ENCODE measurements around the gene EID1.
"Not testable (repeated sequence)": the region's sequence is repeated elsewhere in the genome, so short reads cannot be mapped to it uniquely, and the experiment has no call there.

The EID1 gene, protein sequence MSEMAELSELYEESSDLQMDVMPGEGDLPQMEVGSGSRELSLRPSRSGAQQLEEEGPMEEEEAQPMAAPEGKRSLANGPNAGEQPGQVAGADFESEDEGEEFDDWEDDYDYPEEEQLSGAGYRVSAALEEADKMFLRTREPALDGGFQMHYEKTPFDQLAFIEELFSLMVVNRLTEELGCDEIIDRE
- total RNA-seq, result 103 to 164 reads per million in 2 donors

DNA sequence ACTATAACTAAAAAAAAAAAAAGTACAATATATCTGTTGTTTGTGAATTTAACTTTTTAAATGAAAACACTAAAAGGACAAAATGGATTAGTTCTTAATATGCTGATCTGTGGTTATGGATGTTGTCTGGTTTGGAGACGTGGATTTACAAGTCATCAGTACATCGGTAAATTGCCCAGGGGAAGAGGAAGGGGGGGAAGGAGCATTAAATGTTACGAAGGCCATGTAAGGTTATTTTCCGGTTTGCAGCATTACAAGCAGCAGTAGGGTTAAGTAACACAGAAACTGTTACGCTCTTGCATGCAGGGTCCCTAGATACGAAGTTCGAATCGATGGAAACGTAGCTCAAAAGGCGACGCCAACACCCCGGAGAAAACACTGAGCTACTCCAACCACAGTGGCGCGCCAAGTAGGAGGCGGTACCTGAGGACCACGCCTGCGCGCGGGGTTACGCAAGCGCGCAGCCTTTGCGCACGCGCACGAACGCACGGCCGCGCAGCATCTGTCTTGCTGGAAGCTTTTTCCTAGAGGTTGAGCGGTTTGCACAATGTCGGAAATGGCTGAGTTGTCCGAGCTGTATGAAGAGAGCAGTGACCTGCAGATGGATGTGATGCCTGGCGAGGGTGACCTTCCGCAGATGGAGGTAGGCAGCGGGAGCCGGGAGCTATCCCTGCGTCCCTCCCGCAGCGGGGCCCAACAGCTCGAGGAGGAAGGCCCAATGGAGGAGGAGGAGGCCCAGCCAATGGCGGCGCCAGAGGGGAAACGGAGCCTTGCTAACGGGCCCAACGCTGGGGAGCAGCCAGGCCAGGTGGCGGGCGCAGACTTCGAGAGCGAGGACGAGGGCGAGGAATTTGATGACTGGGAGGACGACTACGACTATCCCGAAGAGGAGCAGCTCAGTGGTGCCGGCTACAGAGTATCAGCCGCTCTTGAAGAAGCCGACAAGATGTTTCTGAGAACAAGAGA lies at the start of gene EID1:
EID1 (plus strand) TSS at position 505 of the 966 bp plus-strand sequence; CDS start at position 548, 43 bp downstream.
- peak; percentile 80 to 98 (median 89) for DNase-seq

DNA sequence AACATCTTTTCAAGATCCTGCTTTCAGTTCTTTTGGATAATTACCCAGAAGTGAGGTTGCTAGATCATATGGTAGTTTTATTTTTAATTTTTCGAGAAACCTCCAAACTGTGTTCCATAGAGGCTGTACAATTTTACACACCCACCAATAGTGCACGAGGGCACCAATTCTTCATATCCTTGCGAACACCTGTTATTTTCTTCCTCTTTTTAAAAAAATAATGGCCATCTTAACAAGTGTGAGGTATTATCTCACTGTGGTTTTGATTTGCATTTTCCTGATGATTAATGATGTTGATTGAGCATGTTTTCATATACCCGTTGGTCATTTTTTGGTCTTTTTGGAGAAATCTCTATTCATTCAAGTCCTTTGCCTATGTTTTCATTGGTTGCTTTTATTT lies 49.5 kb upstream of the EID1 start:
- no peak for DNase-seq

DNA sequence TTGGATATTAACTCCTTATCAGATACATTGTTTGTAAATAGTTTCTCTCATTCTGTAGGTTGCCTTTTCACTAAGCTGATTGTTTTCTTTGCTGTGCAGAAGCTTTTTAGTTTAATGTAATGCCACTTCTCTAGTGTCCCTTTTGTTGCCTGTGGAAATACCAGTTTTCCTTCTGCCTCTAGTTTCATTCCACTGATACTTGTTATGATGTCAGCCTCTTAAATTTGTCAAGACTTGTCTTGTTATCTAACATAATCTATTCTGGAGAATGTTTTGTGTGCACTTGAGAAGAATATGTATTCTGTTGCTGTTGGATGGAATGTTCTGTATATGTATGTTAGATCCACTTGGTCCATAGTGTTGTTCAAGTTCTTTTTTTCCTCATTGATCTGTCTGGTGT lies 49.0 kb upstream of the EID1 start:
- DNase-seq, result no peak

DNA sequence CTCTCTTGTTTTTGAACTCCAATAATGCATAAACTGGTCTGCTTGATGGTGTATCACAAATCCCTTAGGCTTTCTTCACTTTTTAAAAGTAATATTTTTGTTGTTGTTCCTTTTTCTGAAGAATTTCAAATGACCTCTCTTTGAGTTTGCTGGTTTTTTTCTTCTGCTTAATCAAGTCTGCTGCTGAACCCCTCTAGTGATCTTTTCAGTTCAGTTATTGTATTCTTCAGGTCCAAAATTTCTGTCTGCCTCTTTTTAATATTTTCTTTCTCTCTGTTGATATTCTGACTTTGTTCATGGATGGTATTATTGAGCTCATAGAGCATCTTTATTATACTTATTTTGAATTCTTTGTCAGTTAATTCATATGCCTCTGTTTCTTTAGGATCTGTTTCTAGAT lies 45.3 kb upstream of the EID1 start:
- DNase-seq, result no peak

DNA sequence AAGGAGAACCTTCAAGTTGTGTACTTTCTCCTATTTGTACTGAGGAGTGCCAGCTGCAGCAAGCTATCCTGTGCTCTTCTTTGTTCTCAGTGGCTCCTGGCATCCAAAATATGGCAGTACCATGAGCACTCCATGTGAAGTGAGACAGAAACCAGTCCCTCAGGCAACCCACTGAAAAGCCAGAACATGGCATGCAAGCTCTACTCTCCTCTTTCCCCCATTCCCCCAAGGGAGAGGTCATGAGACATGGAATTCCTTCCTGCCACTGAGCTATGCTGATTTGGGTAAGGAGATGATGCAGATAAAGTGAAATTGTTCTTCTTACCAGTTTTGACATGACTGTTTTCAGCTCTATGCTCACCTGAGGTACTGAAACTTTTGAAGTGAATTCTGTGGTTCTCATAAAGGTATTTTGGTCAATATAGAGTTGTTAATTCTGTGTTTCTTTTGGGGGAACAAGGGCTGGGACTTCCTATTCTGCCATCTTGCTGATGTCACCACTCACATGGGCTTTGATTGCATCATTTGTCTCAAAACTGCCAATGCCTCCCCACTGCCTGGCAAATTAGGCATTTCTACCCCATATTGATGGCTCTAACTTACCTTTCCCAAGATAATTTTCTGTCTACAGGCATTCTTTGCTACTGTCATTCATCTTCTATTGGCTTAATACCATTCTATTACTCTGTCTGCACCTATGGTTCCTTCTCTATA lies 44.3 kb upstream of the EID1 start:
- DNase-seq, result no peak

DNA sequence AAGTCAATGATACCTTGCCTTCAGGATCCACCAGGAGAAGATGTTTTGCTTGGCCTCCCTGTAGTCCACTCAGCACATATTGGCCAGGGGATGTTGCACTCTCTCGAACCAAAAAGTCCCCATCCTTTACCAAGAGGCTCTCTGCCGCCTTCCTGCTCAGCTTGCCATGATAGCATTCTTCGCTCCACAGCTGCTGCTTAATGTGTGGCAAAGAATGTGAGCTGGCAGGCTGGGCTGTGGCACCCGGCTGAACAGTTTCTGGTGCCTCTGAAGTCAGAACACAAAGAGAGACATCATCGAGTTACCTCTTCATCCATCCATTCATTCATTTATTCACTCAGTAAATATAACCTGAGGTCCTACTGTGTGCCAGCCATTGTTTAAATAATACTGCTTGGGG lies 43.2 kb upstream of the EID1 start:
- no peak for DNase-seq

DNA sequence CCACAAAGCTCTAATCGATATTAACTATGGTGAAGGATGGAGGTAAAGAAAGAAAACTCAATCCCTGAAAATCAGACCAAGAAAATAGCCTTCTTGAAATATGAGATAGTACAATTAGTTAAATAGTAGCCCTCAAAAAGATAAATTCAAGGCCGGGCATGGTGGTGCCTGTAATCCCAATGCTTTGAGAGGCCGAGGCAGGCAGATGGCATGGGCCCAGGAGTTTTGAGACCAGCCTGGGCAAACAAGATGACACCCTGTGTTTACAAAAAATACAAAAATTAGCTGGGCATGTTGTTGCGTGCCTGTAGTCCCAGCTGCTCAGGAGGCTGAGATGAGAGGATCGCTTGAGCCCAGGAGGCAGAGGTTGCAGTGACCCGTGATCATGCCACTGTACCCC lies 35.4 kb upstream of the EID1 start:
- no peak for DNase-seq

DNA sequence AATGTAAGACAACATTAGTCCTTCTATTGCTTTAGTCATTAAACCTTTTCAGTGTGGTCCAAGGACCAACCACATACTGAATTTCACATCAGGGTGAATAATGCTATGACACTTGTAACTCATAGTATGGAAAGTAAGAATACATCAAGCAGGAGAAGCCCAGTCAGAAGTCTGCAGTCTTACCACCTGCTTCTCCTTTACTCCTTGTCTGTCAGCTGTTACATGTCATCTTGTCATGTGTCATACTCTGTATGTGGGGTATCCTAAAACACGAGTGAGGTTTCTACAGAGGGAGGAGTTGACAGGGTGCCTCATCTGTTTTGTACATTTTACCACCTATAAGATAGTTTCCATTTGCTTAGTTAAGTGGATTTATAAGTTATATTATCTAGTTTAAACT lies 32.8 kb upstream of the EID1 start:
- DNase-seq, result no peak

DNA sequence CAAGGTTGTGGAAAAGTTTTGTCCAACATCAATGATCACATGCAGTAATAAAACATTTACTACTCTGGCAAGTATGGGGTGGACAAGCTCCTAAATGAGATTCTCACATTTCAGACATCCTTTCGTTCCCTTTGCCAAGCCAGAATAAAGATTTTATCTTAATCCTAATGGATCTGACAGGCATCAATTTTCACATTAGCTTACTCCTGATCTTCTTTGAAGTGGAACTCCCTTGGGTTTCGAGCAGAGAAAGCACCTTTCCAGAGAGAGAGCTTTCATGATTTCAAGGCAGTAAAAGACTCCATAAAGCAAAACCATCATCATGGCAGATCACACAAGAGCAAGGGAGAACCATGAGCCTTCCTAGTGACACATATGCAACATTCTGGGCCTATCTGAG lies 27.3 kb upstream of the EID1 start:
- DNase-seq, result no peak

DNA sequence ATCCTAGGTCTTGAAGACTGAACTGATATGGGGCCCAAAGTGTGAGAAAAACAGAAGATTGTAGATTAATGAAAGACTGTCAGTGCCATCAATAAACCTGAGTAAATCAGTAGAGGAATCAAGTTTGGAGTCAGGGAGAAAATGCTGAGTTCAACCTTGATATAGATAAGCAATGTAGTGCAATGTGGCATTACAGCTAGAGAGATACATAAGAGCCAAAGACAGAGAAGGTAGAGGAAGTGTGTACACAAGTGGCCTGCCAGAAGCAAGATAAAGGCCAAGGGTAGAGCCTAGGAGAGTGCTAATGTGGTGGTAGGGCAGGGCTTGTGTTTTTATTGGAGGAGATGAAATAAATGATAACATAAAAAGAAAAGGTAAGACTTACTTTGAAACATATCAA lies 26.0 kb upstream of the EID1 start:
- DNase-seq, result no peak

DNA sequence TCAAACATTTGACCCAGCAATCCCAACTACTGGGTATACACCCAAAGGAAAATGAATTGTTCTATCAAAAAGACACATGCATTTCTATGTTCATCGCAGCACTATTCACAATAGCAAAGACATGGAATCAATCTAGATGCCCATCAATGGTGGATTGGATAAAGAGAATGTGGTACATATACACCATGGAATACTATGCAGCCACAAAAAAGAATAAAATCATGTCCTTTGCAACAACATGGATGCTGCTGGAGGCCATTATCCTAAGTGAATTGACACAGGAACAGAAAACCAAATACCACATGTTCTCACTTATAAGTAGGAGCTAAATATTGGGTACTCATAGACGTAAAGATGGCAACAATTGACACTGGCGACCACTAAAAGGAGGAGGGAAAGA lies 23.5 kb upstream of the EID1 start:
- DNase-seq, result not testable (repeated sequence)

DNA sequence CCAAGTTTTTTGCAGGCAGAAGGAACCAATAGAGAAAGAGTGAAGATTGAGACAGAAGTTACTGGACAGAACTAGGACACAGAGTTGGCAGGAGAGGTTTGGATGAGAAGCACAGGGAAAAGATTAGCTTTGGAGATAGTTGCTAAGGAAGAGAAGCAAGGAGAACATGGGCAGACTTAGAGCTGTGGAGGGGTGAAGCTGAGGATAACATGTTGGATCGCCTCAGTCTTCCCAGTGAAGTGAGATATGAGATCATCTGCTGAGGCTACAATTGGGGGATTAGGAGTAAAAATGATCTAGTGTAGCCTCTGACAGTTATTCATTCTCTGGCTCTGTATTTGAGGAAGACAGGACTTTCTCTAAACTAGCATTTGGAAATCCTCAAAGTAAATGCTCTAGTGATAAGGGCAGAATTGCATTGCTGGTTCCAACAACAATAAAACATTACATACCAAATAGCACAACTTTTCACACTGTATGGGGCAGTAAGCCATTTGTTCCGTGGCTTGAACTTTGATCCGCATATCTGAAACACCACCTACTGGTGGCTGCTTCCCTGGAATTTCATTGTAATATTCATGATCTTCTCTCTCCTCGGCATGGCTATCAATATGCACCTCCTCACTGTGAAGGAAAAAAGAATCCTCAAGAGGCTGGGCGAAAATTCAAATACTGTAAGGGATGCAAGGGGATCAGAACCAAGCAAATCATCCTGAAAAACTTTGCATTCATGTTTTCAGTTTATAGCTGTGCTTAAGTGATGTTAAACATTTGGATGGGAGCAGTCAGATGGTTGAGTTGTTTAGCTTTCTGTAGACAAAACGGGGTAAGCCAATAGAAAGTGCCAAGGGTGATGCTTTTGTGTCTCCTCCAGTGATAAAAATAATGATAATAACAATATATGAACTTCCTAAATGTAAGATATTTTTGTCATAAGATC lies 22.2 kb upstream of the EID1 start:
- DNase-seq, result no peak

DNA sequence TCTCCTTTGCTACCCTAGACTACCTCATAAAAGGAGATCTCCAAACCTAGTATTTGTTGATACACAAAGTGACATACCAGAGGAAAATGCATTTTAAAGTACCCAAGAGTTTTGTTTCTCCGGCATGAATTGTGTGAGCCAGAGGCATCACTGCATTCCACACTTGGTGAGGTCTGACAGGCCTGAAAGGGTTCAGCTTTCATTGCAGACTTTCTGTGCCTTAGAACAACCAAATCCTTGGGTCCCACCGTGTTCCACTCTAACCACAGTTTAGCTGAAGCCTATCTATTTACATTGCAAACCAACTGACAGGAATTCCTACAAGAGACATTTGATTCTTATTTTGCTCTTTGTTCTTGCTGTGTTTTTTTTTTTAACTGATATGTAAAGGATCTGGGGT lies 21.0 kb upstream of the EID1 start:
- DNase-seq, result no peak

DNA sequence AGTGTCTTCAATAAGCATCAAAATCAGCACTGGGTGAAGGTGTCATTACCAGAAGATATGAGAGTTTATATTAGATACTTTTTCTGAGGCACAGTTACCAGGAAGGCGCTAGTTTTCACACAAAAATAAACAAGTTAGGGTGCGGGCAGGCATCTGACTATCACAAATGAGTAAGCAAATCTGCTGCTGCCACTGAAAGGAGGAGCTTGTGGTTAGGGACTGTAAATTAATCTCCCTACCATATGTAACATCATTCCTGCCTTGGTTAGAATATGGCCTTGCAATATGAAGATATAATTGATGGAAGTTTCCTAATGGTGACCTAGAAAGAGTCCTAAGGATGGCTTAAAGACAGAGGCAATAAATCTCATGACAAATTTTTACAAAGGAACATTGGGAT lies 19.5 kb upstream of the EID1 start:
- DNase-seq, result peak in 1 of 5 experiments; percentile 82

DNA sequence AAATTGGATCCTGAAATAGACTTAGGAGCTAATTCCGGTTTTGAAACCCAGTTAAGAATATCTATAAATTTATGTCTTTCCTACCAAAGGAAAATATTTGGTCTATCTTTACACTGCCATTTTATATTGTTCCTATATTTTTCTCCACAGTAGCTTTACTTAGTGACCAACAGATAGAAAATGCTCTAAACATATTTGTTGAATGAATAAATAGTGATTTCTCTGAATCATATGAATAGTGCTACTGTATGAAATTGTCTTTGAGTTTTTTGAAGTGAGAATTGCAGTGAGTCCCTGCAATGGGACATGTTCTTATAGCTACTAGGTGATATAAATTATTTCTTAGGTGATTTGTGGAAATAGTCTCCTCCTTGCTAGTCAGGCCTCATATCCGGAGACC lies 18.5 kb upstream of the EID1 start:
- no peak for DNase-seq

DNA sequence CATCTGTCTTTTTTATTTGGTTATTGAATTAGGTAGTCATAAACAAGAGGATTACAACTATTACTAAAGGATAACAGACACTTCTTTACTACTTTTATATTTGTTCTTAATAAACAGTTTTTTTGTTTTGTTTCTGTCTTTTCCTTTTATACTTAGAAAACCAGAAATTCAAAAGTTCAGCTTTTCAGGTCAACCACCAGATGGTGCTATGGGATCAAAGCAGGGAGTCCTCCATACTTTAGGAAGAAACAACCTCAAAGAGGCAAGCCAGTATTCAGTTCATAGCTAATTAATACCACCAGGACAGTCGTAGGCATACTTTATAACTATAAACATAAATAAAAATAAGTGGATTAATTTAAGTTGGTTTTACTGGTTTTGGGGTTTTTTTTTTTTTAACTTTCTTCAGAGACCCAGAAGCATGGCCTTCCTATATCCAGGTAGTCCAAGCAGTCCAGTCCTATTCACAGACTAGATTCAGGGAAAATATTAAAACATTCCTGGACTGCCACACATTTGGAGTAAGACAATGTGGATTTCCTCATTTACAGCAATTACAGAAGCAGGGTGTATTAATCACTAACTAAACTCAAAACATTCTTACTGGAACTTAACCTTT lies 16.0 kb upstream of the EID1 start:
- DNase-seq, result peak in 3 of 5 experiments; percentile 14 to 80 (median 45)

DNA sequence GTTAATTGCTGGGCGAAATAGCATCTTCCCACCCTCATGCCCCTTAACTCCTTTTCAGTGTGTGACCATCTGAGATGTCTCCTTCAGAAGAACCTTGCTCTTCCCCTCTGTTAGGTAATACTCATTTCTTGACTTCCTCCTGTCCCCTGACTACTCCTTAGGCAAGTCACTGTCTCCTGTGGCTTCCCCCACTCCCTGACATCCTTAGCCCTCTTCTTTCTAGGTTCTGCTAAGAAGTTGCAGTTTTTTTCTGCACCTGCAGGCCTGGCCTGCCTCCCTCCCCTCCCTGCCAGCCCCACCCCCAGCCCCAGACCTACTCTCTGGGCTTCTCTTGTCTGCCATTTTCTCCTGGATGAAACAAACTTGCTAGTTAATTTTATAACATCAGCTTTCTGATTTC lies 15.2 kb upstream of the EID1 start:
- DNase-seq, result peak in 1 of 5 experiments; percentile 42

DNA sequence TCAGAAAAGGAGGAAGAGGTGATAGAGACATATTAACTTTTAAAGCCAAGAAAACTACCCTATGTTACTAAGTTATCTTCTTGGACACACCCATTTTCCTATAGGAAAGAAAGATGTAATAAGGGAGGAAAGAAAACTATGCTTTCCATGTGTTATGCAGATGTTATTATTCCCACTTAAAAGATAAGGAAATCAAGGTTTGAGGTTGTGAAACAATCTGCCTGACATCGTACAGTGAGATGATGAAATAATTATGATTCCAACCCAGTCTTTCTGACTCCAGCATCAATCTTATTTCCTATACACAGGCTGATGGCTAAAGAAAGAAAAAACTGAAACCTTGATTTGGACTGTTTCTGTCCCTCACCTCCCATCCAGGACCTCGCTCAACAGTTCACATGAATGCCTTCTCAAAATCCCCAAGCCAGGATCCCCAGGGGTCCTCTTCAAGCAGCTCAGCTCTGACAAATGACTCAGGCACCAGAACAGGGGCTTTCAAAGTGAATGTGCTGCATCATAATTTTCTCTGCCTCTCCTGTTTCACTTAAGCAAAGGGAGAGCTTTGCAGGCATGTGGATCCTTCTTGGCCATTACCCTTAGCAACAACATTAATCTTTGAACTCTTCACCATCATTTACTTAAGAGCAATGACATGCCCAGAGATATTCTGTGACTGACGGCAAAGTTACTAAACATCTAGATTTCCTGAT lies 12.4 kb upstream of the EID1 start:
- DNase-seq, result no peak

DNA sequence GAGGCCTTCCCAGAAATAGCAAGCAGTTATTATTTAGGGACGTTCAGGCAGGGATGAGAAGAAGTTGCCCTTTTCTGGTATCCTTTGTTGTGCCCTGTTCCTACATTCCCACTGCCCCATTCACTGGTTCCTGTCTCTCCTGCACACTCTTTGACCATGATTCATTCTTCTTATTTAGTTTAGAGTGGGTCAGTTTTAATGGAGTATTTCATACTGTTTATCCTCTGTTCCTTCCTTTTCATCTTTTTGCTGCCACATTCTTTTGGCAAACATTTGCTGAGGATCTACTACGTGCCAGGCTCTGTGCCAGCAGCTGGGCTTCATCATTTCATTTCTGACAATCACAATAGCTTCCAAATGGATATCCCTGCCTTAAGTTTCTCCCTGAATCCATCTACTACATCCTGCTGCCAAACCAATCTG lies 11.8 kb upstream of the EID1 start:
- no peak for DNase-seq

DNA sequence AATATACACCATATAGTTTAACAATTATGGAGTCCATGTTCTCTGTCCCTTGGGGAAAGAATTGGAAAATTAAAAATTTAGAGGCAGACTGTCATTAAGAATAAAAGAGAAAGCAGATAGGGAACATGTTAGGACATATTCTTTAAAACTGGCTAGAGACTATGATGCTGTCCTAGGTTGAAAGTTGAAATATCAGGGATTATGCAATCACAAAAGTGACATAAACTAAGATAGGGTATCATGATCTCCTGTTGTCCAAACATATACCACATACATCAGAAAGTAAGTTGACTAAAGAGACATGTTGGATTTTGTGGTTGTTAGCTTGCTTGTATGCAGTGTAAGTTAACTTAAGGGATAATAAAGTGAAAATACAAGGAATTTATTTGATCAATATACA lies 9.9 kb upstream of the EID1 start:
- no peak for DNase-seq

DNA sequence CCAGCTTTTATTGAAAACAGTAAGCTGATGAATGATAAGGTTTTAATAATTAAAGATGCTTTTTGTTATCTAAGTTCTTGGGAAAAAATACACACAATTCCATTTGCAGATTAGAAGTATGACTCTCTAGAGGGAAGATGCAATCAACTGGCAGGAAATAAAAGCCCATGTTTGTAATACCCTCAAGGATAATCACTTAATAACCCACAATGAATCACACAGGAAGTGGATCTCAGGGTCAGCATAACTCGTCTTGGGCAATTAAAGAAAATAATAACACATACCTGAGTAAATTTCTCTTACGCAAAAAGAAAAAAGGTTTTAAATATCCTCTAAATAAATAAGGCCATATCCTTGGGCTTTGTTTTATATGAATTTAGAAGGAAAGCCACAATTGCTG lies 9.4 kb upstream of the EID1 start:
- no peak for DNase-seq

All from T-helper 2 cell (primary cell).